ENCODE measurements around the gene PDE4C.

DNA sequence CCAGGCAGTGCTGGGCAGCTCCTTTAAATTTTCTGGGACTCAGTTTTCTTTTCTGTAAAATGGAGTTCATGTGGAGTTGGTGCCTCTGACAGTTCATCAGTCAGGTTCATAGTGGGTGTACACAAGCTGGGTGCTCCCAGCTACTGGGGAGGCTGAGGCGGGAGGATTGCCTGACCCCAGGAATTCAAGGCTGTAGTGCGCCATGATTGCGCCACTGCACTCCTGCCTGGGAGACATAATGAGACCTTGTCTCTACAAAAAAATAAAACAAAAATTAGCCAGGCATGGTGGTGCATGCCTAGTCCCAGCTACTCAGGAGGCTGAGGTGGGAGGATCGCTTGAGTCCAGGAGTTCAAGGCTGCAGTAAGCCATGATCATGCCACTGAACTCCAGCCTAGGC is 26.9 kb upstream of the PDE4C start:
- TF ChIP-seq POLR2A (IDR thresholded peaks at IDR 0.05) = no peak
- TF ChIP-seq, protein P1, sequence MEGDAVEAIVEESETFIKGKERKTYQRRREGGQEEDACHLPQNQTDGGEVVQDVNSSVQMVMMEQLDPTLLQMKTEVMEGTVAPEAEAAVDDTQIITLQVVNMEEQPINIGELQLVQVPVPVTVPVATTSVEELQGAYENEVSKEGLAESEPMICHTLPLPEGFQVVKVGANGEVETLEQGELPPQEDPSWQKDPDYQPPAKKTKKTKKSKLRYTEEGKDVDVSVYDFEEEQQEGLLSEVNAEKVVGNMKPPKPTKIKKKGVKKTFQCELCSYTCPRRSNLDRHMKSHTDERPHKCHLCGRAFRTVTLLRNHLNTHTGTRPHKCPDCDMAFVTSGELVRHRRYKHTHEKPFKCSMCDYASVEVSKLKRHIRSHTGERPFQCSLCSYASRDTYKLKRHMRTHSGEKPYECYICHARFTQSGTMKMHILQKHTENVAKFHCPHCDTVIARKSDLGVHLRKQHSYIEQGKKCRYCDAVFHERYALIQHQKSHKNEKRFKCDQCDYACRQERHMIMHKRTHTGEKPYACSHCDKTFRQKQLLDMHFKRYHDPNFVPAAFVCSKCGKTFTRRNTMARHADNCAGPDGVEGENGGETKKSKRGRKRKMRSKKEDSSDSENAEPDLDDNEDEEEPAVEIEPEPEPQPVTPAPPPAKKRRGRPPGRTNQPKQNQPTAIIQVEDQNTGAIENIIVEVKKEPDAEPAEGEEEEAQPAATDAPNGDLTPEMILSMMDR (IDR thresholded peaks at IDR 0.05) = no peak

Data from thyroid gland (tissue), 4 donors.